Suprapubic skin (tissue), 4 donors: ENCODE results near the gene TBC1D16. TPM values are rescaled to one million over a fixed set of nuclear protein-coding genes. Genes with fewer than 3 reads are reported as not detected.

Experiments
- DNase-seq, 2 donors: peaks; one replicate each; pipeline ENCODE4 v3.0.0-alpha.2; 2019; ENCODE audit warnings: low spot score in 2 of 2
- H3K27ac ChIP-seq: fragments of 200-600 bp; sonication (generic); one replicate; pipeline ENCODE4 v1.5.1; 2019
- H3K27me3 ChIP-seq: fragments of 200-600 bp; sonication (generic); one replicate; pipeline ENCODE4 v1.5.1; 2019
- H3K36me3 ChIP-seq: fragments of 200-600 bp; sonication (generic); one replicate; pipeline ENCODE4 v1.5.1; 2019
- H3K4me1 ChIP-seq: fragments of 200-600 bp; sonication (generic); one replicate; pipeline ENCODE4 v1.5.1; 2019
- H3K4me3 ChIP-seq: fragments of 200-600 bp; sonication (generic); one replicate; pipeline ENCODE4 v1.5.1; 2019; ENCODE audit warnings: mild to moderate bottlenecking
- H3K9me3 ChIP-seq: fragments of 200-600 bp; sonication (generic); one replicate; pipeline ENCODE4 v1.5.1; 2019
- CTCF ChIP-seq, 2 donors: fragments of 200-600 bp in 1 of 2; fragments of 450-650 bp in 1 of 2; sonication (generic) in 1 of 2; IDR thresholded peaks; one replicate each; pipeline ENCODE4 v1.5.1; 2016 to 2019; ENCODE audit warnings: antibody characterized with exemption in 2 of 2, mild to moderate bottlenecking in 1 of 2, moderate library complexity in 1 of 2
- EP300 ChIP-seq: sonication (generic); formaldehyde crosslinking; IDR thresholded peaks from one replicate; pipeline ENCODE4 v1.6.1; 2017; ENCODE audit warnings: antibody characterized with exemption
- POLR2A ChIP-seq, 2 donors: fragments of 450-650 bp; IDR thresholded peaks; one replicate each; pipeline ENCODE4 v1.6.1; 2017; ENCODE audit warnings: antibody characterized with exemption in 2 of 2, mild to moderate bottlenecking in 2 of 2, moderate library complexity in 2 of 2
- POLR2AphosphoS5 ChIP-seq, 3 donors: sonication (generic); formaldehyde crosslinking; IDR thresholded peaks; one replicate each; pipeline ENCODE4 v1.6.1; 2017; ENCODE audit warnings: antibody characterized with exemption in 3 of 3
- WGBS: methylation state at CpG from one replicate; pipeline ENCODE4 v1.1.5; 2018; 5-methylcytosine and 5-hydroxymethylcytosine counted together
- total RNA-seq, 4 donors: library from RNA; depleted of rRNA; stranded (reverse); fragments of >200 nt; gene quantifications; one replicate each; pipeline ENCODE4 v1.1.0, GENCODE V29; 2016

Gene TBC1D16
- total RNA-seq, 4 donors from 2014 or later, result 18.6 to 33.6 (median 22.7) TPM

- H3K4me1 ChIP-seq, result peaks cover 11% of the 10 kb centered on the region
- H3K27ac ChIP-seq, result no peak overlapping the region
- DNase-seq, result no peak
- H3K4me3 ChIP-seq, result no peak overlapping the region
- peaks cover 27% of the 10 kb centered on the region for H3K27me3 ChIP-seq
- 82% methylated on average over 20 of the region's 20 CpGs for WGBS
- H3K36me3 ChIP-seq, result no peaks in the 10 kb centered on the region
- no peaks in the 10 kb centered on the region for H3K9me3 ChIP-seq
- TF ChIP-seq EP300 (no peak), POLR2AphosphoS5 (IDR thresholded peaks at IDR 0.05) (no peak), CTCF (IDR thresholded peaks at IDR 0.05) (no peak)
Measured at GRCh38 chr17:79911430-79912399, 124.0 kb downstream of the TBC1D16 start.

- 85% methylated on average over 14 of the region's 14 CpGs for WGBS
- H3K27ac ChIP-seq, result no peak overlapping the region
- H3K27me3 ChIP-seq, result peaks cover 25% of the 10 kb centered on the region
- no peak for DNase-seq
- H3K4me3 ChIP-seq, result no peak overlapping the region
- TF ChIP-seq CTCF (IDR thresholded peaks at IDR 0.05) (no peak), POLR2AphosphoS5 (IDR thresholded peaks at IDR 0.05) (no peak), POLR2A (IDR thresholded peaks at IDR 0.05) (no peak), EP300 (no peak)
- H3K9me3 ChIP-seq, result no peaks in the 10 kb centered on the region
- H3K4me1 ChIP-seq, result peaks cover 11% of the 10 kb centered on the region
- H3K36me3 ChIP-seq, result no peaks in the 10 kb centered on the region
Measured at GRCh38 chr17:79910985-79911361, 124.7 kb downstream of the TBC1D16 start.

- no peaks in the 10 kb centered on the region for H3K9me3 ChIP-seq
- peaks cover 19% of the 10 kb centered on the region for H3K27me3 ChIP-seq
- no peaks in the 10 kb centered on the region for H3K36me3 ChIP-seq
- no peak overlapping the region for H3K4me3 ChIP-seq
- H3K4me1 ChIP-seq, result peaks cover 4% of the 10 kb centered on the region
- WGBS, result 58% methylated on average over 4 of the region's 4 CpGs
- no peak for TF ChIP-seq CTCF (IDR thresholded peaks at IDR 0.05)
- TF ChIP-seq POLR2A (IDR thresholded peaks at IDR 0.05), result no peak
- no peak for TF ChIP-seq POLR2AphosphoS5 (IDR thresholded peaks at IDR 0.05)
- no peak for TF ChIP-seq EP300
- DNase-seq, result no peak
- no peak overlapping the region for H3K27ac ChIP-seq
Measured at GRCh38 chr17:79909121-79909520, 126.6 kb downstream of the TBC1D16 start.

GRCh38 chr17:79907850-79908249 lies 127.8 kb downstream of the TBC1D16 start:
- TF ChIP-seq CTCF (IDR thresholded peaks at IDR 0.05) (no peak), EP300 (no peak), POLR2A (IDR thresholded peaks at IDR 0.05) (no peak), POLR2AphosphoS5 (IDR thresholded peaks at IDR 0.05) (no peak)
- H3K36me3 ChIP-seq, result no peaks in the 10 kb centered on the region
- no peak overlapping the region for H3K27ac ChIP-seq
- WGBS, result 47% methylated on average over 16 of the region's 16 CpGs
- H3K4me1 ChIP-seq, result peaks cover 4% of the 10 kb centered on the region
- peaks cover 21% of the 10 kb centered on the region for H3K27me3 ChIP-seq
- H3K4me3 ChIP-seq, result no peak overlapping the region
- no peaks in the 10 kb centered on the region for H3K9me3 ChIP-seq
- peak in 1 of 2 donors; percentile 63 for DNase-seq

GRCh38 chr17:79907217-79907715 lies 128.4 kb downstream of the TBC1D16 start:
- Histone ChIP-seq H3K4me1 (peaks cover 4% of the 10 kb centered on the region), H3K27me3 (peaks cover 26% of the 10 kb centered on the region), H3K36me3 (no peaks in the 10 kb centered on the region), H3K4me3 (no peak overlapping the region), H3K27ac (no peak overlapping the region), H3K9me3 (no peaks in the 10 kb centered on the region)
- no peak for TF ChIP-seq CTCF (IDR thresholded peaks at IDR 0.05)
- TF ChIP-seq POLR2AphosphoS5 (IDR thresholded peaks at IDR 0.05), result no peak
- TF ChIP-seq POLR2A (IDR thresholded peaks at IDR 0.05), result no peak
- no peak for TF ChIP-seq EP300
- DNase-seq, result no peak
- WGBS, result 77% methylated on average over 9 of the region's 11 CpGs
